GM20431 (cell line): ENCODE results near the gene FOXL2.

Experiments
- in situ Hi-C: fragments of 300-500 bp; cut with MseI, MboI; formaldehyde crosslinking; loops from one replicate; pipeline ENCODE4 v1.15.0; 2020; ENCODE audit warnings: low sequenced_read_pairs; ENCODE audit not compliant: unreplicated experiment

Gene FOXL2

DNA sequence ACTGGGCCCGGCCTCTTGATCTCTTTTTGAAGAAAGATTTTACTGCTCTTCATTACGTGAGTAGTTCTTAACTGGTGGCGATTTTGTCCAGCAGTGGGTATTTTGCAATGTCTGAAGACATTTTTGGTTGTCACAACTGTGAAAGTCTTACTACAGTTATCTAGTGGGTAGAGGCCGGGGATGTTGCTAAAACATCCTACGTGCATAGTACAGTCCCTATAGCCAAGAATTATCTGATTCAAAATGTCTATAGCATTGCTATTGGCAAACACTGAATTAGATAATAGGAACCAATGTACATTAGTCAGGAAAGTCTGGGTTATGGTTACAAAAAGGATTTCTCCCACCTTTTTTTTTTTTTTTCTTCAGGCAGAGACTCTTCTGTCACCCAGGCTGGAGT is 38.1 kb downstream of the FOXL2 start:
- in situ Hi-C loops: loop anchor here (25.0 kb wide), 1 partner anchor 322 kb away; the partner anchor contains the start of gene CEP70

DNA sequence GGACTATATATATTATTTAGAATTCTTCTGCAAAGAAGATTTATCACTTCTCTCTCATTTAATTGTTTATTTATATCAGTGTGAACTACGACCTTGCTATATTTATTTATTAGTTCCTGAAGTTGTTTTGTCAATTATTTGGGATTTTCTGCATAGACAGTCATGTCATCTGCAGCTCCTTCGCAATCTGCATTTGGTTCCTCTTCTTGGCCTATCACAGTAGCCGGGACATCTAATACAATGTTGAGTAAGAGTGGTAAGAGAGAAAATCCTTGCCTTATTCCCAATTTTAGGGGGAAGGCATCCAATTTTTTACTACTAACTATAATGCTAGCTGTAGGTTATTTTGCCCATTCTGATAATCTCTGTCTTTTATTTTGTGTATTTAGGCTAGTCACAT is 39.4 kb downstream of the FOXL2 start:
- in situ Hi-C loops: loop anchor here (25.0 kb wide), 1 partner anchor 320 kb away; the partner anchor contains the start of gene CEP70

DNA sequence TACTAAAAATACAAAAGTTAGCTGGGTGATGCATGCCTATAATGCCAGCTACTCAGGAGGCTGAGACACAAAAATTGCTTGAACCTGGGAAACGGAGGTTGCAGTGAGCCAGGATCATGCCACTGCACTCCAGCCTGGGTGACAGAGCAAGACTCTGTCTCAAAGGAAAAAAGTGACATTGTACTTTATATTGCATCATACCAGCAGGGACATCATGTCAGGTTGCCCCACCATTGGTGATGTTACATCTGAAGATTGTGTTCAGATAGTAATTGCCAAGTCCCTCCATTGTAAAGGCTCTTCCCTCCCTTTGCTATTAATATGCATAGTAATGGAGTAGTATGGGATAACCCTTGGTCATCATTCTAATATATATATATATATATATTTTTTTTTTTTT is 44.8 kb downstream of the FOXL2 start:
- in situ Hi-C loops: loop anchor here (25.0 kb wide), 1 partner anchor 315 kb away; the partner anchor contains the start of gene CEP70

DNA sequence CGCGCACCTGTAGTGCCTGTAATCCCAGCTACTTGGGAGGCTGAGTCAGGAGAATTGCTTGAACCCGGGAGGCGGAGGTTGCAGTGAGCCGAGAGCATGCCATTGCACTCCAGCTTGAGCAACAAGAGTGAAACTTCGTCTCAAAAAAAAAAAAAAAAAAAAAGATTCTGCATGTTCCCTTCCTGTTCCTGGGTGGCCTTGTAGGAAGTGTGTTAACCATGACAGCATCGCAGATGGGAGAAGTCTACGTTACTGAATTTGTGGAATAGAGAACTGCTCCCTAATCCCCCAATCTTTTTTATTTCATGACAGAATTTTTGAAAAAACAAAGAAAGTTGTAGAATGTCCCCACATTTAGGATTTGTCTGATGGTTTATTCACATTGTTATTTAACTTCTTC is 45.4 kb downstream of the FOXL2 start:
- in situ Hi-C loops: loop anchor here (25.0 kb wide), 1 partner anchor 314 kb away; the partner anchor contains the start of gene CEP70

DNA sequence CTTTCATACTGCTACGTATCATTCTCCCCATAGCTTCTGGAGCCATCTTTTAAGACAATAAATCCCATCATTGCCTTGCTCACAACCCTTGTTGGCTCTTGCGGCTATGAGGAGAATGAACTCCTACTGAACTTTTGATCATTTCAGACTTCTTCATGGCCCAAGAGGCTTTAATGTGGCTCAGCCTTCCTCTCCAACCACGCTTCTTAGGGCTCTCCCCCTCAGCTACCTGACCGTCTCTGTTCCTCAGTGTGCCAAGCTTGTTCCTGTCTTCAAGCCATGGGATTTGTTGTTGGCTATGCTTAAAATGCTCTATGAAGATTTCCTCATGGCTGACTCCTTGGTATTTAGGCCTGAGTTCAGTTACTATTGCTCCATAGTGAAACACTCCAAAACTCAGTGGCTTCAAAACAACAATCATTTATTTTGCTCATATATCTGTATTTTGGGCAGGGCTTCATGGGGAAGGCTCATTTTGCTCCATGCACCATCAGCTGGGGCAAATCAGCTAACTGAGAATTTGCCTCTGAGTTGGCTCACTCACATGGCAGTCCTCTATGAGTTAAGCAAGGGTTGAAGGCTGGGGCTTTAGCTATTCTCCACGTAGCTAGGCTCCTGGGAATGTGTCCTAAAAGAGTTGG is 47.5 kb downstream of the FOXL2 start:
- in situ Hi-C loops: no loop called here

DNA sequence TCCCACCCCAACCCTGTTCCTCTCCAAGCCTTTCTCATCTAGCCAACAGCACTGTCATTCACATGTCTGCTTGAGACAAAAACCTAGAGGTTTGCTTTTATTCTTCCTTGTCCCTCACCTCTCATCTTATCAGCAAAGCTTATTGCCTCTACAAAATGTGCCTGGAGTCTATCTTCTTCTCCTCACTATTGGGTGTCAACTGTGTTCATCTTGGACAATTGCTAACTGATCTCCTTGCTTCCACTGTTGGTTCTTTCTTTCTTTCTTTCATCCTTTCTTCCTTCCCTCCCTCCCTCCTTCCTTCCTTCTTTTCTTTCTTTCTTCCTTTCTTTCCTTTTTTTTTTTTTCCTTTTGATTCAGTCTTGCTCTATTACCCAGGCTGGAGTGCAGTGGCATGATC is 48.2 kb downstream of the FOXL2 start:
- in situ Hi-C loops: no loop called here

DNA sequence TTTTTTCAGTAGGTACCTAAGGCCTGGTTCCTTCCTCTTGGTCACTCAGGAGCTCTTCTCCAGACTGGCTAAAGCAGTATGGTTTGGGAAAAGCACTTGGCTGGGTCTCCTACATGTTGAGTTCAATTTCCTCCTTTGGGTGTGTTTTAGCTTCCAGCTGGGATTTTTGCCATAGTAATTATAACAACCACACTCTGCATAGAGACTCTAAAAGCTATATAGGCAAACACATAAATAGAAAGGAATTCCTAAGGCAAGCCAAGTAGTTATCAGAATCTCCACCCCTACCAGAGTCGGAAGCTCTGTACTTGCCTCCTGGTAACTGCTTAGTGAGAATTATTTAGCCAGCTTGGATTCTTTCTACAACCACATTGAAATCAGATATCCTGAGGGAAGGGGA is 48.6 kb downstream of the FOXL2 start:
- in situ Hi-C loops: no loop called here
